Forelimb muscle (tissue), 1 donor: ENCODE results near the gene SAMD10. TPM values are rescaled to one million over a fixed set of nuclear protein-coding genes. Genes with fewer than 3 reads are reported as not detected.

Experiments
- polyA plus RNA-seq: library from polyadenylated mRNA; unstranded; fragments of 120-200 nt; gene quantifications from one replicate; pipeline ENCODE4 v1.2.1, GENCODE V29; 2013; ENCODE audit not compliant: insufficient read length

Gene SAMD10
- polyA plus RNA-seq, 1 donor, result 3.0 TPM

Other genes starting within 250 kb of the SAMD10 start
- gene LIME1, start 243.0 kb downstream of the SAMD10 start, polyA plus RNA-seq, result 4.6 TPM
- 148 TPM for gene SLC2A4RG, start 239.9 kb downstream of the SAMD10 start, polyA plus RNA-seq
- 18.1 TPM for gene ZBTB46, start 148.4 kb downstream of the SAMD10 start, polyA plus RNA-seq
- not detected for gene ABHD16B, start 118.1 kb downstream of the SAMD10 start, polyA plus RNA-seq
- gene TPD52L2, start 114.4 kb downstream of the SAMD10 start, polyA plus RNA-seq, result 76.8 TPM
- 32.6 TPM for gene DNAJC5, start 84.5 kb downstream of the SAMD10 start, polyA plus RNA-seq
- gene UCKL1, start 23.2 kb downstream of the SAMD10 start, polyA plus RNA-seq, result 48.5 TPM
- 23.0 TPM for gene ZNF512B, start 9.7 kb downstream of the SAMD10 start, polyA plus RNA-seq
- 55.3 TPM for gene PRPF6, start 1.5 kb upstream of the SAMD10 start, polyA plus RNA-seq
- gene C20orf204, start 56.5 kb upstream of the SAMD10 start, polyA plus RNA-seq, result 1.4 TPM
- gene SOX18, start 70.0 kb upstream of the SAMD10 start, polyA plus RNA-seq, result 10.8 TPM
- gene TCEA2, start 83.6 kb upstream of the SAMD10 start, polyA plus RNA-seq, result 43.5 TPM
- 4.7 TPM for gene RGS19, start 99.9 kb upstream of the SAMD10 start, polyA plus RNA-seq
- gene OPRL1, start 100.4 kb upstream of the SAMD10 start, polyA plus RNA-seq, result 1.1 TPM
- gene LKAAEAR1, start 104.8 kb upstream of the SAMD10 start, polyA plus RNA-seq, result 0.18 TPM
- not detected for gene NPBWR2, start 127.9 kb upstream of the SAMD10 start, polyA plus RNA-seq
- 0.13 TPM for gene MYT1, start 184.8 kb upstream of the SAMD10 start, polyA plus RNA-seq